ENCODE measurements around the gene STOM.

STOM gene

GRCh38 chr9:121371495-121372061 is 1.5 kb upstream of the STOM start:
- no peak for DNase-seq (ENCODE audit: low read depth in 2 of 3, low spot score in 1 of 3)

- no peak for DNase-seq (ENCODE audit: low read depth in 2 of 3, low spot score in 1 of 3)
These were observed 1.3 kb downstream of the STOM start for GRCh38 chr9:121368745-121369144.

- DNase-seq (ENCODE audit: low read depth in 2 of 3, low spot score in 1 of 3) = no peak
These were observed 1.9 kb downstream of the STOM start for GRCh38 chr9:121368138-121368522.

- no peak for DNase-seq (ENCODE audit: low read depth in 2 of 3, low spot score in 1 of 3)
These were observed 2.5 kb downstream of the STOM start for GRCh38 chr9:121367306-121368137.

GRCh38 chr9:121366611-121367192 is 3.3 kb downstream of the STOM start:
- DNase-seq (ENCODE audit: low read depth in 2 of 3, low spot score in 1 of 3) = no peak

- no peak for DNase-seq (ENCODE audit: low read depth in 2 of 3, low spot score in 1 of 3)
These were observed 4.5 kb downstream of the STOM start for GRCh38 chr9:121365564-121365963.

GRCh38 chr9:121364886-121365285 is 5.2 kb downstream of the STOM start:
- no peak for DNase-seq (ENCODE audit: low read depth in 2 of 3, low spot score in 1 of 3)

- no peak for DNase-seq (ENCODE audit: low read depth in 2 of 3, low spot score in 1 of 3)
These were observed 6.0 kb downstream of the STOM start for GRCh38 chr9:121364077-121364476.

- no peak for DNase-seq (ENCODE audit: low read depth in 2 of 3, low spot score in 1 of 3)
These were observed 6.5 kb downstream of the STOM start for GRCh38 chr9:121363622-121363961.

- no peak for DNase-seq (ENCODE audit: low read depth in 2 of 3, low spot score in 1 of 3)
These were observed 7.0 kb downstream of the STOM start for GRCh38 chr9:121362813-121363621.

- no peak for DNase-seq (ENCODE audit: low read depth in 2 of 3, low spot score in 1 of 3)
These were observed 9.3 kb downstream of the STOM start for GRCh38 chr9:121360601-121361374.

- no peak for DNase-seq (ENCODE audit: low read depth in 2 of 3, low spot score in 1 of 3)
These were observed 10.4 kb downstream of the STOM start for GRCh38 chr9:121359351-121360294.

GRCh38 chr9:121358751-121359150 is 11.3 kb downstream of the STOM start:
- no peak for DNase-seq (ENCODE audit: low read depth in 2 of 3, low spot score in 1 of 3)

GRCh38 chr9:121357011-121357410 is 13.0 kb downstream of the STOM start:
- no peak for DNase-seq (ENCODE audit: low read depth in 2 of 3, low spot score in 1 of 3)

- DNase-seq (ENCODE audit: low read depth in 2 of 3, low spot score in 1 of 3) = no peak
These were observed 15.3 kb downstream of the STOM start for GRCh38 chr9:121354762-121355161.

GRCh38 chr9:121354141-121354540 is 15.9 kb downstream of the STOM start:
- DNase-seq (ENCODE audit: low read depth in 2 of 3, low spot score in 1 of 3) = no peak

GRCh38 chr9:121353241-121354061 is 16.6 kb downstream of the STOM start:
- peak in 2 of 3 donors; percentile 9 to 18 for DNase-seq (ENCODE audit: low read depth in 2 of 3, low spot score in 1 of 3)

GRCh38 chr9:121350993-121351561 is 19.0 kb downstream of the STOM start:
- DNase-seq (ENCODE audit: low read depth in 2 of 3, low spot score in 1 of 3) = no peak

- no peak for DNase-seq (ENCODE audit: low read depth in 2 of 3, low spot score in 1 of 3)
These were observed 20.0 kb downstream of the STOM start for GRCh38 chr9:121350036-121350435.

Data from stimulated activated CD4-positive, alpha-beta T cell treated with anti-CD3 and anti-CD28 coated beads, Interleukin-12 subunit alpha, Interleukin-12 subunit beta, amount 100 ng/mL, for 48 hours (primary cell).